ENCODE results near the gene ZNF662.

The ZNF662 gene

GRCh38 chr3:42942693-42943092 lies 36.8 kb downstream of the ZNF662 start:
- DNase-seq = no peak

GRCh38 chr3:42946050-42946449 lies 40.1 kb downstream of the ZNF662 start:
- no peak for DNase-seq

DNA sequence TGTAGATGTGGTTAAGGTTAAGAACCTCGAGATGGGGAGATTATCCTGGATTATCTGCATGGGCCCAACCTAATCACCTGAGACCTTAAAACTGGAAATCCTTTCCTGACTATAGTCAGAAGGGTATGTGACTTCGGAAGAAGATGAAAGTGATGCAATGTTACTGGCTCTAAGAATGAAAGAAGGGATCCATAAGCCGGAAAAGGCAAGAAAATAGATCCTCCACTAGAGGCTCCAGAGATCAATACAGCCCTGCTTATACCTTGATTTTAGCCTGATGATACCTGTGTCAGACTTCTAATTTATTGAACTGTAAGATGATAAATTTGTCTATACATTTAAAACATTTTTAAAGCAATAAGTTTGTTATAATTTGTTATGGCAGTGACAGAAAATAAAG lies 51.6 kb downstream of the ZNF662 start:
- DNase-seq = no peak

- no peak for DNase-seq
These were observed 54.3 kb downstream of the ZNF662 start for GRCh38 chr3:42960282-42960681.

DNA sequence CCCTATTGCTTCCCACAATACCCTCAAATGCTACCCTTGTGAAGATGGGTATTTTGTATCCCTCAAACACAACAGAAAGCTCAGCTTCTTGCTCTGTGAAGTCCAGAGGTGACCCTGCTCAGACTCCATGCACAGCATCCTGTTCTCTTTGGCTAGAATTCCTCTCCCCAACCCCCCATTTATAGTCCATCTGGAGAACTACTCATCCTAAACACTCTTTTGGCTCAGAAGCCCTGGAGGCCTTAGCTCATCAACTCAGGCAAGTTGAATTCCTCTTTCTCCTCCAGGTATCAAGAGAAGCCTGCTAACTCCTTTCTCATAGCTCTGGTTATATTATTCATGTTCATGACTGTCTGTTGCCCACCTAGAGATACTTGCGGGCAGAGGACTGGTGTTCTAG lies 54.8 kb downstream of the ZNF662 start:
- no peak for DNase-seq

DNA sequence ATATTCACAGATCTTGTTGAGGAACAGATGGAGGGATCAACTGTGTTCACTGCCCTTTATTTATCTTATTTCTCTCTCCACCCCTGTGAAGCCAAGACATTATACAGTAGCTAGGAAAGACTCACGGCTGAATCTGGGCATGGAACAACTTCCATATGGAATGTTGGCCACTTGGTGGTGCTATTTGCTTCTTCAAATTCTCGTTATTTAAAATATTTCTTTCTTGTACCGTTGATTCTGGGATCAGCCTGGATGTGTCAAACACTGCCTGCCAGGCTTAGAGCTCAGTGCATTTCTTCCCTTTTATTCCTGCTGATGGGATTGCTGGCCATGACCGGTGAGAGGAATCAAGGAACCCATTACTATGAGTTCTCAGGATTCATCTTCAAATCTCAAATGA lies 55.7 kb downstream of the ZNF662 start:
- peak; percentile 41 for DNase-seq

- DNase-seq = no peak
These were observed 57.3 kb downstream of the ZNF662 start for GRCh38 chr3:42963269-42963668.

DNA sequence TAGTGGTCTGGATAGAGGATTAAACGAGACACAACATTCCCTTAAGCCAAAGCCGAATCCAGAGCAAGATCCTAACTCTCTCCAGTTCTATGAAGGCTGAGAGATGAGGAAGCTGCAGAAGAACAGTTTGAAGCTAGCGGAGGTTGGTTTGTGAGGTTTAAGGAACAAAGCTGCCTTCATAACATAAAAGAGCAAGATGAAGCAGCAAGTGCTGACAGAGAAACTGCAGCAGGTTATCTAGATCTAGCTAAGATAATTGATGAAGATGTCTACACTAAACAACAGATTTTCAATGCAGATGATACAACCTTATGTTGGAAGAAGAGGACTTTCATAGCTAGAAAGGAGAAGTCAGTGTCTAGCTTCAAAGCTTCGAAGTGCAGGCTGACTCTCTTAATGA lies 58.3 kb downstream of the ZNF662 start:
- DNase-seq = no peak
